Stimulated activated naive CD8-positive, alpha-beta T cell treated with anti-CD3 and anti-CD28 coated beads, Interleukin-15, Interleukin-2, amounts not matched to agents 100 ng/mL and 50 ng/mL, for 24 hours (primary cell): ENCODE data around the gene RREB1.

Experiments
- H3K27ac Mint-ChIP-seq: one replicate; pipeline ENCODE4 v1.8.0; 2021; ENCODE audit warnings: mild to moderate bottlenecking, mixed read lengths
- H3K27me3 Mint-ChIP-seq: one replicate; pipeline ENCODE4 v1.8.0; 2021; ENCODE audit warnings: mixed read lengths
- H3K36me3 Mint-ChIP-seq: one replicate; pipeline ENCODE4 v1.8.0; 2021; ENCODE audit warnings: low read depth, mixed read lengths
- H3K4me1 Mint-ChIP-seq: one replicate; pipeline ENCODE4 v1.8.0; 2021; ENCODE audit warnings: low read depth, mixed read lengths
- H3K4me3 Mint-ChIP-seq: one replicate; pipeline ENCODE4 v1.8.0; 2021; ENCODE audit warnings: mild to moderate bottlenecking, mixed read lengths
- H3K9me3 Mint-ChIP-seq: one replicate; pipeline ENCODE4 v1.8.0; 2021; ENCODE audit warnings: mixed read lengths

Gene RREB1

DNA sequence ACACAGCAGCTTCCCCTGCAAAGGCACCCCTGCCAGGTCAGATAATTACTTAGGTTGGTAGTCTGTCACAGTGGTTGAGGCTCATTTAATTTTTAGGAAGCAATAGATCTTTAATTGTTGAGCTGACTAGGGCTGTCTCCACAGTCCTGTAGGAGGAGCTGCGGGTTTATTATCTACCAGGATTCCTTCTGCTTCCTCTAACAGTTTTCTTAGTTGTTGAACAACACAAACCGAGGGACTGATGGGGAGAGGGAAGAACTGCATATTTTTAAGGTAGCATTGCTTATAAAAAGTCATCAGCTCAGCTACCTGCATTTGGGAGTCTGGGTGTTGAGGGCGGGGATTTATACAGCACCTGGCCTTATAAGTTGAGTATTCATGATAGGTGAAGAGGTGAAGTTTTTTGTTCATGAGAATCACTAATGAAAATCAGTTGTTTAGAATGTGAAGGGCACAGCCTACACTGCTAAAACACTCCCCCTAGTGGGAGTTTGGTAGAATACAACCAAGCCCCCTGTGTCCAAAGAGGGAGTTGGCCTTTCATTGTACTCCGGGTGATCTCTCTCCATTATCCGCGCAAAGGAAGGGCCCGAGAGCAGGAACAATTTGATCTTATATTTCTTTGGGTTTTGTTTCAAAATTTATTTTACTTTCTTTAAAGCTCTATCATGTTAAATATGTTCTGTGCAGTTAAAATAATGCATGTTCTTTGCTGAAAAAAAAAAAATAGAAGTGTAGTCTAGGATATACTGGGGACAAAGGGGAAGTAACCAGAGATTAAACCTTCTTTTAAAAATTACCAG, 135.6 kb downstream of the RREB1 start:
- Mint-ChIP-seq H3K27ac (peak overlapping the region; percentile 54), H3K9me3 (no peaks in the 10 kb centered on the region), H3K27me3 (no peaks in the 10 kb centered on the region), H3K4me3 (no peak overlapping the region), H3K4me1 (peaks cover 20% of the 10 kb centered on the region), H3K36me3 (peaks cover 43% of the 10 kb centered on the region)

DNA sequence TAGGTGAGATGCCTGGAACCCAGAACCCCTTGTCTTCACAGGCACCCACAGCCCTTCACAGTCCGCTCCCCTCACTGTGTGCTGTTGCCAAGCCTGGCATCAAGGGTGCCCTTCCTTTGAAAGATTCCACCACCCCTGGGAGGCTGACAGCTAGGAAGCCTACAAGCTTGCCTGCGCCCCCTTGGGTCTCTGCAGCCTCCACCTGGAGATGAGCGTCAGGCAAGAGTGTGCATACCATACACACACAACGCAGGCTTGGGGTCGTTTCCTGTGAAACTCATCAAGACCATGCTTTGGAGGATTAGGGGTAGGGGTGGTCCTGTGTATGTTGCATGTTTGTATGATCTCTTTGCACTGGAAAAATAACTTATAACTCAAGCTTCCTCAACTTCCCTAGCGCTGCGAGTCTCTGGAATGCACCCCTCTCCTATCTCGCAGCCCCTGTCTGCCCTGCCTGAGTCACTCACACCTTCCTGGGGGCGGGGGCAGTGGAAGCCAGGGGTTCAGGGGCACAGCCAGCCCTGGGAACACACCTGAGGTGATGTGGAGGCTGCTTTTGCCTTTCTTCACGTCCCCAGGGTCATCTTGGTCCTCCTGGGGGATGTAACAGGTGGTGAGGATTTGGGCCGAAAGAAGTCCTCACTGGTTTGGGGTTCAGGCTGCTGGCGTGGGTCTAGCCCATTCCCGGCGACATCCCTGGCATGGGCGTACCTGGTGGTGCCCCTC, 138.1 kb downstream of the RREB1 start:
- H3K4me3 Mint-ChIP-seq: no peak overlapping the region
- peaks cover 15% of the 10 kb centered on the region for H3K4me1 Mint-ChIP-seq
- no peaks in the 10 kb centered on the region for H3K27me3 Mint-ChIP-seq
- peaks cover 51% of the 10 kb centered on the region for H3K36me3 Mint-ChIP-seq
- no peaks in the 10 kb centered on the region for H3K9me3 Mint-ChIP-seq
- no peak overlapping the region for H3K27ac Mint-ChIP-seq

DNA sequence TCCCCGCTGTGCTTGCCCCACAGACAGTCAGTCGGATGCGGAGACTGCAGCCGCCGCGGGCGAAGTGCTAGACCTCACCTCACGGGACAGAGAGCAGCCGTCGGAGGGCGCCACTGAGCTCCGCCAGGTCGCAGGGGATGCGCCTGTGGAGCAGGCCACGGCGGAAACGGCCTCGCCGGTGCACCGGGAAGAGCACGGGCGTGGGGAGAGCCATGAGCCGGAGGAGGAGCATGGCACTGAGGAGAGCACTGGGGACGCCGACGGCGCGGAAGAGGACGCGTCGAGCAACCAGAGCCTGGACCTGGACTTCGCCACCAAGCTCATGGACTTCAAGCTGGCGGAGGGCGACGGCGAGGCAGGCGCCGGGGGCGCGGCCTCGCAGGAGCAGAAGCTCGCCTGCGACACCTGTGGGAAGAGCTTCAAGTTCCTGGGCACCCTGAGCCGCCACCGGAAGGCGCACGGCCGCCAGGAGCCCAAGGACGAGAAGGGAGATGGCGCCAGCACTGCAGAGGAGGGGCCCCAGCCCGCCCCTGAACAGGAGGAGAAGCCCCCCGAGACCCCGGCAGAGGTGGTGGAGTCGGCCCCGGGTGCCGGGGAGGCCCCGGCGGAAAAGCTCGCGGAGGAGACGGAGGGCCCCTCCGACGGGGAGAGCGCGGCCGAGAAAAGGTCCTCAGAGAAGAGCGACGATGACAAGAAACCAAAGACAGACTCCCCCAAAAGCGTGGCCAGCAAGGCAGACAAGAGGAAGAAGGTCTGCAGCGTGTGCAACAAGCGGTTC, 138.8 kb downstream of the RREB1 start:
- Mint-ChIP-seq H3K36me3 (peaks cover 51% of the 10 kb centered on the region), H3K9me3 (no peaks in the 10 kb centered on the region), H3K27me3 (no peaks in the 10 kb centered on the region), H3K27ac (no peak overlapping the region), H3K4me1 (peaks cover 15% of the 10 kb centered on the region), H3K4me3 (no peak overlapping the region)

DNA sequence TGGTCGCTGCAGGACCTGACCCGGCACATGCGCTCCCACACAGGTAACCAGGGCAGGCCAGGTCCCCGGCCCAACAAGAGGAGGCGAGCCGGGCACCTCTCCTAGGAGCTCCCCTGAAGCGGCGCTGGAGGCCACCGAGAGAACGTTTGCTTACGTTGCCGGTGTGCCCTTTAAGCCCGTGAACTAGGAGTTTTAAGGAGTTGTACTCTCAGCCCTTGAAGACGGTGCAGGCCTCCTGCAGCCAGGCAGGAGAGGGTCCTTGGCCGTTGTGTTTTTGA, 139.4 kb downstream of the RREB1 start:
- no peak overlapping the region for H3K4me3 Mint-ChIP-seq
- H3K27ac Mint-ChIP-seq: no peak overlapping the region
- H3K27me3 Mint-ChIP-seq: no peaks in the 10 kb centered on the region
- H3K4me1 Mint-ChIP-seq: peaks cover 14% of the 10 kb centered on the region
- peaks cover 51% of the 10 kb centered on the region for H3K36me3 Mint-ChIP-seq
- no peaks in the 10 kb centered on the region for H3K9me3 Mint-ChIP-seq

DNA sequence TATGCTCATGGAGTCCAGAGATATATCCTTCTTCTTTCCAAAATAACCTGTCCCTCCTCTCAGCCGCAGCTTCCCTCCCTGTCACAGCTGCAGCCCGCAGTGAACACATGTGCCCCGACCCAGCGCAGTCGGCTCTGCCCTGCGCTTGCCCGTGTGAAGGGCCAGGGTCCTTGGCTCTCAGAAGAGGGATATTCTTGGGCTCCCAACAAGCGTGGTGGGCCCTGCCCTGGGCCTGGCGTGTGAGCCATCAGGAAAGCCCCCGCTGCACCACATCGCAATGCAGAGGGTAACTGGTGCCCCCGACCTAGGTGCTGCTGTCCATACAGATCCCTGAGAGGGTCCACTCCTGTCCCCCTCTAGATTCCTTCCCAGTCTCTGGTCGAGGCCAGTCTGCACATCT, 140.1 kb downstream of the RREB1 start:
- H3K4me1 Mint-ChIP-seq: peaks cover 9% of the 10 kb centered on the region
- peaks cover 51% of the 10 kb centered on the region for H3K36me3 Mint-ChIP-seq
- H3K27me3 Mint-ChIP-seq: no peaks in the 10 kb centered on the region

DNA sequence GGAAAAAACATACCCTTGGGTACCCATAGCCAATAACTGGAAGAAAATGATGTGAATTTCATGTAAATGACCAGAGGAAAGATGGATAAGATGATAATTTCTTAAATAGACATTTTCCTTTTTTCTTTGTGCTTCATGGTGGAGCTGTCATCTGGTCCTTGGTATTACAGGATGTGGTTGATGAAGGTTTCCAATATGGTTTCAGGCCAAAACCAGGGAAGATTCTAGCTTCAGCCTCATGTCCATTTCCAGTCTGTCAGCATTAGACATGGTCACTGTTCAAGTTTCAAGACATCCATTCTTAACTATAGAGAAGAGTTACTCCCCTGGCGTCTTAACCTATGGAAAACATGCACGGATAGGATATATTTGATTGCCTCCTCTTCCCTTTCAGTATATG, 141.6 kb downstream of the RREB1 start:
- no peak overlapping the region for H3K27ac Mint-ChIP-seq
- no peaks in the 10 kb centered on the region for H3K9me3 Mint-ChIP-seq
- H3K27me3 Mint-ChIP-seq: no peaks in the 10 kb centered on the region
- H3K4me1 Mint-ChIP-seq: no peaks in the 10 kb centered on the region
- H3K4me3 Mint-ChIP-seq: no peak overlapping the region
- peaks cover 40% of the 10 kb centered on the region for H3K36me3 Mint-ChIP-seq

More for the DNA sequence above, 140.1 kb downstream of the RREB1 start:
- Mint-ChIP-seq H3K9me3 (no peaks in the 10 kb centered on the region), H3K4me3 (no peak overlapping the region), H3K27ac (peak overlapping the region; percentile 54)

DNA sequence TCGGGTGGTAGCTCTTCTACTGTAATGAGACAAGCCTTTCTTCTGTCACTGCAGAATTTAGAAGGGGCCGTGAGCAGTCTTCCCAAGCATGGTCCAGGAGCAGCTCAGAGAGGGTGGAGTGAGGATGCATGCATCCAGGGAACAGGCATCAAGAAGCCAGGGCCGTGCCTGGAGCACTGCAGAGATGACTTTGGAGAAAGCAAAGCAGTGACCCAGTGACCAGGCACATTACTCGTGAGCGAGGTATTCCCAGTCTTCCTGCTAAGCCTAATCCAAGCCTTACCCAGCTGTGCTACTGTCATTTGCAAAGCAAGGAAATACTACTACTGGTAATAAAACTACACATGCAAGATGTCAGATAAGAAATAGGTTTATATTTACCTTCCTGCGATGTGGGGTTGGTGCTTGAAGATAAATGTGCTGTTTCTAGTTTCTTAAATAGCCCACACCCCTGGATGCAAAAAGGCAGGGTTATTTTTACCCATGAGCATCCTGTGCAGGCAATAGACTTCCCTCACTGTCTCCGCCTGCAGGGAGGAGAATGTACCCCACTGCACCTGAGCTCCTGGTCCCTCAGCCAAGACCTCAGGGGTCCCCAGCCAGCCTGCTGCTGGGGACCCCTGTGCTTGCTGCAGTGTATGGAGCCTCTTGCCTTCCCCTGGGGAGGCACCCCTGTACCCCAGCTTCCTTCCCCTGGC, 142.3 kb downstream of the RREB1 start:
- no peaks in the 10 kb centered on the region for H3K9me3 Mint-ChIP-seq
- H3K36me3 Mint-ChIP-seq: peaks cover 36% of the 10 kb centered on the region
- H3K27me3 Mint-ChIP-seq: no peaks in the 10 kb centered on the region
- H3K4me3 Mint-ChIP-seq: no peak overlapping the region
- no peaks in the 10 kb centered on the region for H3K4me1 Mint-ChIP-seq
- no peak overlapping the region for H3K27ac Mint-ChIP-seq

DNA sequence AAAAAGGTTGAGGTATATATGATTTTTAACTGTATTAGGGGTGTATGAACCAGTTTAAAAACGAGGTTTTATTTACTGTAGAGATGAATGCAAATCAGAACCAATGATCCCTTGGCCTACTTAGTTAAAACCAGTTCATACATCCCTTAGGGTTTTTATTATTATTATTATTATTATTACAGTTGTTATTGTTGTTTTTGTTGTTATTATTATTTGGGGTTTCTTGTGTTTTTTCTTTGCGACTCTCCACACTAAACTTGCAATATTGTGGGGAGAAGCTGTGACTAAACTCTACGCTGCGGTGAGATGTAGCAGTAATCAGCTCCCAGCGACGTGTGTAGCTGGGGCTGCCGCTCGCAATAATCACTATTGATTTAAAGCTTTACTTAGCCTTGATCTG, 143.1 kb downstream of the RREB1 start:
- Mint-ChIP-seq H3K4me3 (no peak overlapping the region), H3K36me3 (peaks cover 29% of the 10 kb centered on the region), H3K27me3 (no peaks in the 10 kb centered on the region), H3K27ac (no peak overlapping the region), H3K4me1 (no peaks in the 10 kb centered on the region), H3K9me3 (no peaks in the 10 kb centered on the region)

DNA sequence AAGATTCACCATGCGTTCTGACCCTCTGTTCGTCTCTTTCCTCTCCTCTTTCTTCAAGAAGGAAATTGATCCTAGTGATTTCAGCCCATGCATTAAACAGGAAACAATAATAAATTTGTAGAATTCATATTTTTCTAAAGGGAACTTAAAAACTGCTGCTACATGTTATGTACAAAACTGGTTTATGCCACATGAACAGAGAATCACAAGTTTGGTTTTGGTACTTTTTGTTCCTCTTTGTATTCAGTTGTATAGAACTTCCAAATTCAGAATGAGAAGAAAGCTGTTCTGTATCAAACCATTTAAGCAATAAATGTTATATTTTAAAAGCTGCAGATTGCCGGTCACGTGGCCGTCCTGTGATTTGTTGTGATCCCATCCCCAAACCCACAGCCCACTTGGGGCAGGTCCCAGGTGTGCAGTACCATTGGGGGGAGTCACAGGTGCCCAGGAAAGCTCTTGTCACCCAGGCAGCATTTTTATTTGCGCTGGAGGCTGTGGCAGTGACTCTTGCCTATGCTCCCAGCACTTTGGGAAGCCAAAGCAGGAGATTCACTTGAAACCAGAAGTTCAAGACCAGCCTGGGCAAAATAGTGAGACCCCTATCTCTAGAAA, 144.0 kb downstream of the RREB1 start:
- Mint-ChIP-seq H3K27ac (no peak overlapping the region), H3K27me3 (no peaks in the 10 kb centered on the region), H3K4me1 (no peaks in the 10 kb centered on the region), H3K9me3 (no peaks in the 10 kb centered on the region), H3K36me3 (peaks cover 25% of the 10 kb centered on the region), H3K4me3 (no peak overlapping the region)

DNA sequence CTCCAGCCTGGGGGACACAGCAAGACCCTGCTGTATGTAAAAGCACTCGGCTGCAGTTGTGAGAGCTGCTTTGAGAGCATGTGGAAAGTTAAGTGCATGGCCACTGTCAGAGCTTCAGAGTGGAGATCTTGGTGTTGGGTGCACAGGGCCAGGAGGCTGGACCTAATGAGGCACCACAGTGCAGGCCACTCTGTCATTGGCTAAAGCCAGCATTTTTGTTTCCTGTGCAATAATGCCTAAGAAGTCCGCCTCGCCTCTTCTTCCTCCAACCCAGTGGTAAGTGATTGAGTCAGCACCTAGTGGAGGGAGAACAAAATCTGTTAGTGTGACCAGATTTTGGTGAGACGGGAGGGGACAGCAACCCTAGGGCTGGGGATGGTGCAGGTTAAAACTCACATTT, 144.6 kb downstream of the RREB1 start:
- no peak overlapping the region for H3K4me3 Mint-ChIP-seq
- no peaks in the 10 kb centered on the region for H3K27me3 Mint-ChIP-seq
- H3K9me3 Mint-ChIP-seq: no peaks in the 10 kb centered on the region
- no peaks in the 10 kb centered on the region for H3K4me1 Mint-ChIP-seq
- H3K36me3 Mint-ChIP-seq: peaks cover 23% of the 10 kb centered on the region
- H3K27ac Mint-ChIP-seq: no peak overlapping the region

DNA sequence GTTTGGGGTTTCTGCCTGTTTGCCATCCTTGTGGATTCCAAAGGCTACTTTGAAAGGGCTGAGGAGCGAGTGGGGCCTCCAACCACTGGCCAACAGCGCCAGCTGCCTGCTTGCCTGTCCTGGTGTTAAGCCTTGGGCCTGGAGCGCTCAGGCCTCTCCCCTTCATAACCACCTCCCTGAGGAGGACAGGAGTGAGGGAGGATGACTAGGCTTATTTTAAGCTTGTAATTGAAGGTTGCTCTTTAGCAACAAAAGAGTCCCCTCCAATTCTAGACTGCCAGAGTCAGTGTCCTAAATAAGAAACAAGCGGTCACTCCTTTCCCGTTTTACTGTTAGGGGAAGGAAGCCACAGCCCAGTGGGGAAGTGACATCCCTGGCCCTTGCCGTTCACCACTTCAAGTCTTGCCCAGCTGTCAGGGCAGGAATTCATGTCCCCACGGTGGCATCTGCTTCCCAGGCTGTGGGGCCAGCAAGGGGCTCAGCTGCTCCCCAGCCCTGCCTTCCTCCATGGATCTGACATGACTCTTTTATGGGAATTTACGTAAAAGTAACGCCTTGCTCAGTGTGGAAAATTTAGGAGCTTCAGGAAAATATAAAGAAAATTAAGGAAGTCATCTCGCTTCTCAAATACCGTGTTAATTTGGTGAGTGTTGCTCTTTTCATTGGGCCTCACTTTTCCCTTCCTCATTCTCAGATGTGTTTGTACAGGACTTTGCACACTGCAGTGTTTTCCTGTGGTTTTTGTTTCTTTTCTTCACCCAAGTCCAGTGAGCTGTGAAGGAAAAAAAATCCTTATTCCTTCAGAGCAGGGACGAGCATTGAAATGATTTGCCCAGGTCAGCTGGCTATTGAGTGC, 147.4 kb downstream of the RREB1 start:
- Mint-ChIP-seq H3K27ac (no peak overlapping the region), H3K9me3 (no peaks in the 10 kb centered on the region), H3K36me3 (no peaks in the 10 kb centered on the region), H3K27me3 (peaks cover 13% of the 10 kb centered on the region), H3K4me3 (no peak overlapping the region), H3K4me1 (peaks cover under 1% of the 10 kb centered on the region)

DNA sequence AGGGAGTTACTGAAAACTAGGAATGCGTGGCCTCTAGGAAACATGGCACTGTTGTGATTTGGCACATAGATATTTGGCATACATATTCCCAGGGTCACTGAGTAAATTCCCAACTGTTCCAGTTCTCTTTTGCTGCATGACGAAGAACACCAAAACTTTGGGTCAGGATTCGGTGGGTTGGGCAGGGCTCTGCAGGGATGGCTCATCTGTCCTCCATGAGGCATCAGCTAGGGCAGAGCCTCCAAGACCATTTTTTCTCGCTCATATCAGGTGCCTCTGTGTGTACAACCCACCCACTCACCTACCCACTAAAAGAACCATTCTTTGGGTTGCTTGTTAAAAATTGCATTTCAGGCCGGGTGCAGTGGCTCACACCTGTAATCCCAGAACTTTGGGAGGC, 148.2 kb downstream of the RREB1 start:
- no peak overlapping the region for H3K27ac Mint-ChIP-seq

DNA sequence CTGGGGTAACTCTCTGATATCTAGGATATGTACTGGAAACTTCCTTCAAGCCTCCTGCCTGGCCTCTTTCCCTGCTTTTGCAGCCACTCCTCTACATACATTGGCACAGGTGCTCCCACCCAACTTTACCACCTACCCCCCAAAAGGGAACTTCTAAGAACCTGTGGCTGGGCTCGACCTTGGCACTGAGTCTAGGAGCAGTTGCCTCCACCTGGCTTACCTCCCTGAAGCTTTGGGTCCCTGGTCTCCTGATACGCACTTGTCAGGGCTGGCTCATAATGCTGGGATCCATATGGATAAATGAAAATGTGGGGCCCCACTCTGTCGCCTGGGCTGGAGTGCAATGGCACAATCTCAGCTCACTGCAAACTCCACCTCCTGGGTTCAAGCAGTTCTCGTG, 149.0 kb downstream of the RREB1 start:
- no peaks in the 10 kb centered on the region for H3K36me3 Mint-ChIP-seq
- peaks cover 16% of the 10 kb centered on the region for H3K4me1 Mint-ChIP-seq
- H3K27me3 Mint-ChIP-seq: peaks cover 20% of the 10 kb centered on the region
- no peaks in the 10 kb centered on the region for H3K9me3 Mint-ChIP-seq
- H3K4me3 Mint-ChIP-seq: no peak overlapping the region
- H3K27ac Mint-ChIP-seq: no peak overlapping the region

More for the DNA sequence above, 148.2 kb downstream of the RREB1 start:
- peaks cover 7% of the 10 kb centered on the region for H3K4me1 Mint-ChIP-seq
- no peaks in the 10 kb centered on the region for H3K36me3 Mint-ChIP-seq
- peaks cover 20% of the 10 kb centered on the region for H3K27me3 Mint-ChIP-seq
- H3K9me3 Mint-ChIP-seq: no peaks in the 10 kb centered on the region
- H3K4me3 Mint-ChIP-seq: no peak overlapping the region
